H1 (cell line): ENCODE measurements around the gene HIVEP3. TPM values are rescaled to one million over a fixed set of nuclear protein-coding genes. Genes with fewer than 3 reads are reported as not detected.

Experiments used
- CTCF ChIA-PET: fragments of 300-600 bp; sonication (Branson Sonifier 250); formaldehyde crosslinking; loops from one replicate; lab custom pipeline; 2021; ENCODE audit not compliant: partially characterized antibody; lab: Charles Lee
- POLR2A ChIA-PET: fragments of 300-600 bp; sonication (Branson Sonifier 250); formaldehyde crosslinking; loops from one replicate; lab custom pipeline; 2021; ENCODE audit warnings: inconsistent platforms; ENCODE audit not compliant: partially characterized antibody; lab: Charles Lee
- DNase-seq, 2 experiments: peaks; one replicate each; pipeline versions ENCODE4 v3.0.0 to v3.0.0-alpha.2; 2010 to 2022; ENCODE audit warnings: low spot score in 2 of 2, low read depth in 1 of 2, mixed read lengths in 1 of 2
- FAIRE-seq: peaks from 2 replicates; lab custom pipeline; 2011; peaks lifted over from hg19 to GRCh38; lab: Jason Lieb, UNC
- H2AFZ ChIP-seq: 2 replicates; pipeline ENCODE4 v1.8.1; 2012; ENCODE audit warnings: low read length, inconsistent platforms
- H2AK5ac ChIP-seq: 2 replicates; pipeline ENCODE4 v1.6.1; 2013; ENCODE audit warnings: low read depth, low read length
- H2BK120ac ChIP-seq: replicated peaks from 2 replicates; pipeline ENCODE3; 2013; ENCODE audit warnings: low read depth, low read length, inconsistent platforms
- H2BK12ac ChIP-seq: 2 replicates; pipeline ENCODE4 v1.6.1; 2013; ENCODE audit warnings: low read depth, low read length
- H2BK15ac ChIP-seq: 2 replicates; pipeline ENCODE4 v1.6.1; 2013; ENCODE audit warnings: low read length
- H2BK20ac ChIP-seq: 2 replicates; pipeline ENCODE4 v1.6.1; 2013; ENCODE audit warnings: low read length
- H2BK5ac ChIP-seq: 2 replicates; pipeline ENCODE4 v1.6.1; 2013; ENCODE audit warnings: low read depth, low read length
- H3K14ac ChIP-seq: 2 replicates; pipeline ENCODE4 v1.6.1; 2013; ENCODE audit warnings: inconsistent platforms; ENCODE audit not compliant: insufficient read length
- H3K18ac ChIP-seq: 2 replicates; pipeline ENCODE4 v1.6.1; 2013; ENCODE audit warnings: low read length; ENCODE audit errors: extremely low read depth
- H3K23ac ChIP-seq: 2 replicates; pipeline ENCODE4 v1.6.1; 2013; ENCODE audit warnings: inconsistent platforms; ENCODE audit not compliant: insufficient read length
- H3K23me2 ChIP-seq: 2 replicates; pipeline ENCODE4 v1.6.1; 2013; ENCODE audit warnings: low read depth, low read length
- H3K27ac ChIP-seq: 2 replicates; pipeline ENCODE4 v1.6.1; 2011; ENCODE audit warnings: low read depth, low read length, inconsistent platforms
- H3K27me3 ChIP-seq, 4 experiments: replicated peaks in 1 of 4; 1 replicate in 1 of 4; 2 replicates in 3 of 4; pipeline versions ENCODE4 v1.6.1 to v1.8.1; 2011 to 2013; ENCODE audit warnings: low read length in 3 of 4, mild to moderate bottlenecking in 3 of 4, inconsistent platforms in 2 of 4, mixed read lengths in 2 of 4, moderate library complexity in 1 of 4; ENCODE audit not compliant: control insufficient read depth in 3 of 4, insufficient read depth in 3 of 4; ENCODE audit errors: extremely low read depth in 1 of 4
- H3K36me3 ChIP-seq, 4 experiments: 2 replicates each; pipeline versions ENCODE4 v1.6.1 to v1.8.1; 2011 to 2013; ENCODE audit warnings: mild to moderate bottlenecking in 4 of 4, low read length in 3 of 4, moderate library complexity in 2 of 4, control low read depth in 1 of 4, inconsistent platforms in 1 of 4; ENCODE audit not compliant: insufficient read depth in 4 of 4, control insufficient read depth in 2 of 4
- H3K4ac ChIP-seq: replicated peaks from 2 replicates; pipeline ENCODE3; 2013; ENCODE audit warnings: low read length, low read depth, mixed read lengths, inconsistent platforms; ENCODE audit not compliant: insufficient read length
- H3K4me1 ChIP-seq, 4 experiments: replicated peaks in 1 of 4; 1 replicate in 1 of 4; 2 replicates in 3 of 4; pipeline versions ENCODE4 v1.6.1 to v1.8.1; 2011 to 2013; ENCODE audit warnings: low read length in 3 of 4, inconsistent platforms in 2 of 4, mixed read lengths in 1 of 4; ENCODE audit not compliant: insufficient read depth in 4 of 4, control insufficient read depth in 3 of 4
- H3K4me2 ChIP-seq, 2 experiments: 2 replicates each; pipeline versions ENCODE4 v1.6.1 to v1.8.1; 2011 to 2013; ENCODE audit warnings: low read depth in 2 of 2, low read length in 2 of 2, control low read depth in 1 of 2, inconsistent platforms in 1 of 2, mild to moderate bottlenecking in 1 of 2; ENCODE audit not compliant: insufficient read depth in 1 of 2
- H3K4me3 ChIP-seq, 4 experiments: fragments of 200-600, 300-600 bp in 1 of 4; sonication (generic), shearing (Covaris generic), sonication (Bioruptor Twin) in 1 of 4; 2 replicates each; pipeline versions ENCODE4 v1.5.1 to v1.8.1; 2011 to 2016; ENCODE audit warnings: low read length in 4 of 4, low read depth in 3 of 4, control low read depth in 2 of 4, inconsistent platforms in 2 of 4, mild to moderate bottlenecking in 2 of 4, mixed read lengths in 1 of 4, moderate library complexity in 1 of 4; ENCODE audit not compliant: insufficient read depth in 2 of 4; ENCODE audit errors: extremely low read depth in 1 of 4
- H3K56ac ChIP-seq: replicated peaks from 2 replicates; pipeline ENCODE3; 2013; ENCODE audit warnings: low read depth, mild to moderate bottlenecking, mixed read lengths, low read length, inconsistent platforms; ENCODE audit not compliant: insufficient read length
- H3K79me1 ChIP-seq: 2 replicates; pipeline ENCODE4 v1.6.1; 2013; ENCODE audit warnings: low read depth, low read length, control low read depth
- H3K79me2 ChIP-seq, 2 experiments: 2 replicates each; pipeline versions ENCODE4 v1.6.1 to v1.8.1; 2012 to 2013; ENCODE audit warnings: low read length in 2 of 2, mild to moderate bottlenecking in 2 of 2, inconsistent platforms in 1 of 2; ENCODE audit not compliant: insufficient read depth in 2 of 2, control insufficient read depth in 1 of 2
- H3K9ac ChIP-seq, 4 experiments: replicated peaks in 1 of 4; 1 replicate in 1 of 4; 2 replicates in 3 of 4; pipeline versions ENCODE4 v1.6.1 to v1.8.1; 2011 to 2013; ENCODE audit warnings: low read depth in 3 of 4, low read length in 3 of 4, control low read depth in 2 of 4, mild to moderate bottlenecking in 2 of 4, moderate library complexity in 2 of 4, inconsistent platforms in 1 of 4; ENCODE audit errors: extremely low read depth in 1 of 4
- H3K9me3 ChIP-seq, 2 experiments: 2 replicates each; pipeline versions ENCODE4 v1.6.1 to v1.8.1; 2012 to 2013; ENCODE audit warnings: mild to moderate bottlenecking in 2 of 2, moderate library complexity in 2 of 2, control low read depth in 1 of 2, inconsistent platforms in 1 of 2, low read depth in 1 of 2, low read length in 1 of 2, mixed read lengths in 1 of 2; ENCODE audit not compliant: insufficient read depth in 2 of 2
- H4K20me1 ChIP-seq, 2 experiments: replicated peaks in 1 of 2; 2 replicates each; pipeline versions ENCODE3 to v1.8.1; 2011 to 2013; ENCODE audit warnings: inconsistent platforms in 2 of 2, low read length in 2 of 2, mild to moderate bottlenecking in 1 of 2; ENCODE audit not compliant: insufficient read depth in 2 of 2, control insufficient read depth in 1 of 2
- H4K5ac ChIP-seq: 2 replicates; pipeline ENCODE4 v1.6.1; 2013; ENCODE audit warnings: low read length, low read depth, mixed read lengths, inconsistent platforms; ENCODE audit not compliant: insufficient read length
- H4K8ac ChIP-seq: 2 replicates; pipeline ENCODE4 v1.8.0; 2013; ENCODE audit warnings: mild to moderate bottlenecking, moderate library complexity, low read length, inconsistent platforms; ENCODE audit not compliant: insufficient read depth; ENCODE audit errors: extremely low read depth
- H4K91ac ChIP-seq: replicated peaks from 2 replicates; pipeline ENCODE3; 2013; ENCODE audit warnings: low read length, mixed read lengths, inconsistent platforms; ENCODE audit not compliant: insufficient read length
- ASH2L ChIP-seq: fragments of 200-600, 300-600 bp; sonication (generic); IDR thresholded peaks from one replicate; pipeline ENCODE4 v1.7.1; 2017; ENCODE audit warnings: low read length
- BCL11A ChIP-seq, 2 experiments: IDR thresholded peaks; one replicate each; pipeline ENCODE4 v1.6.1; 2011; ENCODE audit warnings: low read depth in 2 of 2, low read length in 2 of 2, mild to moderate bottlenecking in 2 of 2
- BRCA1 ChIP-seq: IDR thresholded peaks from 2 replicates; pipeline ENCODE4 v1.6.1; 2012; ENCODE audit warnings: low read depth, low read length, improper control_type of control experiment
- KDM4A ChIP-seq: IDR thresholded peaks from one replicate; pipeline ENCODE4 v1.7.1; 2012; ENCODE audit warnings: low read depth, mild to moderate bottlenecking, moderate library complexity, low read length, inconsistent platforms; ENCODE audit not compliant: severe bottlenecking
- KDM5A ChIP-seq: fragments of 200-600 bp; IDR thresholded peaks from 2 replicates; pipeline ENCODE4 v1.7.1; 2012; ENCODE audit warnings: mild to moderate bottlenecking, low read length, inconsistent platforms, mixed read lengths
- RAD21 ChIP-seq, 2 experiments: IDR thresholded peaks in 1 of 2; conservative IDR thresholded peaks in 1 of 2; 2 replicates each; pipeline ENCODE4 v1.6.1; 2011; ENCODE audit warnings: low read depth in 2 of 2, low read length in 2 of 2, improper control_type of control experiment in 1 of 2, inconsistent platforms in 1 of 2, mild to moderate bottlenecking in 1 of 2, moderate library complexity in 1 of 2
- RBBP5 ChIP-seq: IDR thresholded peaks from 2 replicates; pipeline ENCODE4 v1.7.1; 2012; ENCODE audit warnings: low read depth, mild to moderate bottlenecking, inconsistent platforms, low read length, moderate library complexity, borderline replicate concordance
- RFX5 ChIP-seq: IDR thresholded peaks from 2 replicates; pipeline ENCODE4 v1.6.1; 2011; ENCODE audit warnings: low read depth, low read length, improper control_type of control experiment, borderline replicate concordance
- TCF12 ChIP-seq: IDR thresholded peaks from 2 replicates; pipeline ENCODE4 v1.6.1; 2011; ENCODE audit warnings: low read depth, mild to moderate bottlenecking, low read length
- WGBS, 2 experiments: shearing (Covaris generic) in 1 of 2; methylation state at CpG; one replicate each; pipeline versions ENCODE4 v1.1.6 to v1.1.7; 2013 to 2015; ENCODE audit warnings: low lambda C conversion rate in 2 of 2, mixed read lengths in 2 of 2, inconsistent platforms in 1 of 2, low coverage in 1 of 2, missing lambda C conversion rate in 1 of 2; ENCODE audit not compliant: insufficient replicate concordance in 2 of 2, insufficient coverage in 1 of 2, insufficient read length in 1 of 2; ENCODE audit errors: extremely low coverage in 1 of 2, missing lambda C conversion rate in 1 of 2; 5-methylcytosine and 5-hydroxymethylcytosine counted together
- polyA plus RNA-seq, 7 experiments: library from polyadenylated mRNA; depleted of rRNA in 3 of 7; stranded (reverse) in 5 of 7; unstranded in 2 of 7; fragments of >200 nt in 5 of 7; fragments of 200-250 nt in 2 of 7; gene quantifications; 1 replicate in 5 of 7; 2 replicates in 1 of 7; 4 replicates in 1 of 7; pipeline versions ENCODE4 v1.2.1 to v1.2.3, GENCODE V29; 2011 to 2013; ENCODE audit warnings: missing spikeins in 2 of 7, mixed read lengths in 2 of 7
- total RNA-seq: library from RNA; stranded (reverse); fragmentation: NEBNext Ultra II Directional; extraction: Animal tissue kit (Norgen Biotek cat#: 25700); gene quantifications from 2 replicates; pipeline ENCODE4 v1.2.1, GENCODE V29; 2021
- TF ChIP-seq, protein P1 (sequence below): IDR thresholded peaks from 2 replicates; pipeline ENCODE4 v1.6.1; 2011; ENCODE audit warnings: low read length, improper control_type of control experiment

The HIVEP3 gene
- total and polyA plus RNA-seq, 2 of the 8 experiments (the other 6 are each of a cell fraction or from before 2014, with no cell fraction given): 0.24 to 0.69 TPM

DNA sequence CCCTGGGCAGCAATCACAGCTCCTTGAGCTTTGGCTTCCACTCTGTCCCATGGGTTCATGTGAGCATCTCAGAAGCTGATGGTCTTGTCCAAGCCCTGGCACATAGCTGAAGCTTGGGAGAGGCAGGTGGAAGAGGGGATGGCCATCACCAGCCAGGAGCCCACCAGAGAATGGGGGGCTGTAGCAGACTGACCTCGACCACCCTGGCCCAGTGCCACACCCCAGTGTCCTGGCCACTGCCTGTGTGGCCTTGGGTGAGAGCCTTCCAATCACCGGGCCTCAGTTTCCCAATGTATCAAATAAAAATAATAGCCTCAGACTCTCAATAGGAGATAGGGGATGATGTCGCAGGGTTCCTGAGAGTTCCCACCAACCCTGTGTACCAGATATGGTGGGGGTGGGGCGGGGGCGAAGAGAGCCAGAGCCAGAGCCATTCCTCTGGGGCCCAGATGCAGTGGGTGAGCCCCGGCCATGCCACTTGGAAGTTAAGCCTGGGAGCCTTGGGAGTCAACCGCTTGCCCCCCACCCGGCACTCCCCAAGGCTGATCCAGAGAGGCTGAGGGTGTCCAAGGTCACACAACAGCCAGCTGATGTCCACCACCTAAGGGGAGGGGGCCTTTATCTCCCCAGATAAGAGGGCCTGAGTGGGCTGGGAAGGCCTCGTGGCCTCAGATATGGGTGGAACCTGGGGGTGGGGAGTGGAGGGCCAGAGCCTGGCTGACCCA, 424.9 kb downstream of the HIVEP3 start:
- Histone ChIP-seq H3K4me1 (peaks cover 0 to 23% (median 17%) of the 10 kb centered on the region in 4 experiments; a peak in 6 of 7 replicates), H3K56ac (no peak overlapping the region), H2BK5ac (no peak overlapping the region), H3K4me3 (no peak overlapping the region), H3K9me3 (no peaks in the 10 kb centered on the region), H3K4ac (no peak overlapping the region), H4K8ac (peak overlapping the region; percentile 25; the same call in 1 of the 2 replicates), H3K18ac (no peak overlapping the region), H2AFZ (no peak overlapping the region), H3K27ac (no peak overlapping the region), H2AK5ac (no peak overlapping the region), H2BK20ac (0 out of 2 replicates have a peak overlapping the region, but pooled peaks have one; percentile 9), H3K23ac (no peak overlapping the region), H4K5ac (no peak overlapping the region), H4K91ac (peak overlapping the region; percentile 35), H3K23me2 (peaks cover 11% of the 10 kb centered on the region; the same call in 1 of the 2 replicates), H3K36me3 (no peaks in the 10 kb centered on the region), H3K4me2 (no peak overlapping the region), H2BK120ac (no peak overlapping the region), H4K20me1 (peaks cover 0 to 1% of the 10 kb centered on the region in 2 experiments), H2BK15ac (0 out of 2 replicates have a peak overlapping the region, but pooled peaks have one; percentile 46), H3K27me3 (peaks cover 0 to 13% (median 10%) of the 10 kb centered on the region in 4 experiments; a peak in 3 of 7 replicates), H3K79me2 (no peaks in the 10 kb centered on the region), H3K9ac (no peak overlapping the region), H2BK12ac (0 out of 2 replicates have a peak overlapping the region, but pooled peaks have one; percentile 50), H3K79me1 (no peaks in the 10 kb centered on the region), H3K14ac (no peak overlapping the region)
- 83% methylated on average over 7 of the region's 9 CpGs; no CpG with 5 or more reads in 1 of the 2 experiments for WGBS, 2 experiments
- POLR2A ChIA-PET: interaction anchor here (3.5 kb wide), 1 partner anchor 10 kb away, joined by 21 read pairs; the partner anchor contains the start of gene EDN2
- DNase-seq (no peak), FAIRE-seq (no peak)
- CTCF ChIA-PET: interaction anchor here (0.9 to 14.9 kb wide), 15 partner anchors 7 to 211 kb away, joined by 3 to 205 read pairs (median 7); partner anchors contain the start of gene EDN2
- no peak for TF ChIP-seq ASH2L
- TF ChIP-seq RBBP5: no peak
- no peak for TF ChIP-seq BRCA1
- TF ChIP-seq BCL11A (IDR thresholded peaks at IDR 0.05; ENCODE audit: low read depth in 2 of 2, low read length in 2 of 2): no peak
- no peak for TF ChIP-seq KDM4A
- TF ChIP-seq RFX5: no peak
- TF ChIP-seq RAD21 (IDR thresholded peaks at IDR 0.05 in 1 of 2, conservative IDR thresholded peaks at IDR 0.05 in 1 of 2; ENCODE audit: low read depth in 2 of 2, low read length in 2 of 2): no peak
- no peak for TF ChIP-seq KDM5A
- TF ChIP-seq, protein P1, sequence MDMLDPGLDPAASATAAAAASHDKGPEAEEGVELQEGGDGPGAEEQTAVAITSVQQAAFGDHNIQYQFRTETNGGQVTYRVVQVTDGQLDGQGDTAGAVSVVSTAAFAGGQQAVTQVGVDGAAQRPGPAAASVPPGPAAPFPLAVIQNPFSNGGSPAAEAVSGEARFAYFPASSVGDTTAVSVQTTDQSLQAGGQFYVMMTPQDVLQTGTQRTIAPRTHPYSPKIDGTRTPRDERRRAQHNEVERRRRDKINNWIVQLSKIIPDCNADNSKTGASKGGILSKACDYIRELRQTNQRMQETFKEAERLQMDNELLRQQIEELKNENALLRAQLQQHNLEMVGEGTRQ: no peak
- TF ChIP-seq TCF12: no peak
